GM23248 (cell line): ENCODE measurements around the gene MYO1H.

ENCODE experiments used
- EZH2 ChIP-seq: fragments of 200-600 bp; sonication (generic); IDR thresholded peaks from 2 replicates; pipeline ENCODE4 v1.6.1; 2018; ENCODE audit warnings: antibody characterized with exemption, mild to moderate bottlenecking; ENCODE audit not compliant: insufficient read depth, poor library complexity, severe bottlenecking
- EZH2phosphoT487 ChIP-seq: fragments of 200-600 bp; sonication (generic); IDR thresholded peaks from 2 replicates; pipeline ENCODE4 v1.6.1; 2018; ENCODE audit warnings: antibody characterized with exemption, moderate library complexity, mild to moderate bottlenecking, low read depth; ENCODE audit not compliant: insufficient read depth

GRCh38 chr12:109464642-109465351, 117.1 kb downstream of the MYO1H start:
- TF ChIP-seq EZH2phosphoT487, result no peak
- TF ChIP-seq EZH2, result no peak
